OCI-LY7 (cell line): ENCODE results near the gene ALB. TPM values are rescaled to one million over a fixed set of nuclear protein-coding genes. Genes with fewer than 3 reads are reported as not detected.

Source experiments
- BruUV-seq: library from RNA; stranded (reverse); fragments of 400-500 nt; replicated peaks from 2 replicates; lab custom pipeline; 2021; lab: Mats Ljungman, UMichigan
- CTCF ChIA-PET: fragments of 300-600 bp; sonication (Branson Sonifier 250); formaldehyde crosslinking; loops from one replicate; lab custom pipeline; 2022; ENCODE audit warnings: antibody characterized with exemption; ENCODE audit not compliant: unreplicated experiment; lab: Charles Lee
- POLR2A ChIA-PET: fragments of 300-600 bp; sonication (Branson Sonifier 250); formaldehyde crosslinking; loops from one replicate; lab custom pipeline; 2022; ENCODE audit warnings: antibody characterized with exemption; lab: Charles Lee
- DNase-seq: peaks from one replicate; pipeline ENCODE4 v3.0.0-alpha.2; 2015; ENCODE audit warnings: low spot score
- H2AFZ ChIP-seq: fragments of 200-600 bp; sonication (generic), shearing (Covaris generic); 2 replicates; pipeline ENCODE4 v1.6.1; 2014; ENCODE audit warnings: mild to moderate bottlenecking, antibody characterized with exemption, low read length, moderate library complexity
- H3K27ac ChIP-seq: fragments of 200-600 bp; sonication (generic); 2 replicates; pipeline ENCODE4 v1.5.1; 2014; ENCODE audit warnings: mixed run types, low read depth, mild to moderate bottlenecking, moderate library complexity, low read length, inconsistent platforms; ENCODE audit not compliant: poor library complexity, severe bottlenecking
- H3K36me3 ChIP-seq: fragments of 200-600 bp; sonication (generic); 2 replicates; pipeline ENCODE4 v1.6.1; 2014; ENCODE audit warnings: mild to moderate bottlenecking, antibody characterized with exemption, low read length, moderate library complexity, mixed read lengths; ENCODE audit not compliant: insufficient read depth
- H3K4me1 ChIP-seq: fragments of 200-600 bp; sonication (generic); 2 replicates; pipeline ENCODE4 v1.5.1; 2014; ENCODE audit warnings: mild to moderate bottlenecking, low read length; ENCODE audit not compliant: insufficient read depth, poor library complexity, severe bottlenecking
- H3K4me2 ChIP-seq: fragments of 200-600 bp; sonication (generic); 2 replicates; pipeline ENCODE4 v1.6.1; 2014; ENCODE audit warnings: mild to moderate bottlenecking, low read length
- H3K4me3 ChIP-seq: fragments of 200-600 bp; sonication (generic); 2 replicates; pipeline ENCODE4 v1.5.1; 2014; ENCODE audit warnings: mild to moderate bottlenecking, low read depth, low read length; ENCODE audit not compliant: poor library complexity, severe bottlenecking
- H3K79me2 ChIP-seq: fragments of 200-600 bp; sonication (generic); 2 replicates; pipeline ENCODE4 v1.6.1; 2016; ENCODE audit warnings: low read depth, mild to moderate bottlenecking, low read length, moderate library complexity, mixed read lengths; ENCODE audit not compliant: insufficient read depth
- H3K9me2 ChIP-seq: fragments of 200-600 bp; sonication (generic); 2 replicates; pipeline ENCODE4 v1.6.1; 2016; ENCODE audit warnings: mild to moderate bottlenecking, low read length, mixed read lengths; ENCODE audit not compliant: insufficient read depth
- H3K9me3 ChIP-seq: fragments of 200-600 bp; sonication (generic); 2 replicates; pipeline ENCODE4 v1.6.1; 2014; ENCODE audit warnings: mild to moderate bottlenecking, mixed run types, low read length, mixed read lengths
- H4K20me1 ChIP-seq: fragments of 200-600 bp; sonication (generic); 2 replicates; pipeline ENCODE4 v1.6.1; 2014; ENCODE audit warnings: mild to moderate bottlenecking, antibody characterized with exemption, low read length, moderate library complexity, mixed read lengths; ENCODE audit not compliant: insufficient read depth
- EZH2phosphoT487 ChIP-seq: fragments of 200-600 bp; sonication (generic); IDR thresholded peaks from 2 replicates; pipeline ENCODE4 v1.6.1; 2018; ENCODE audit warnings: low read depth, borderline replicate concordance, mild to moderate bottlenecking, mixed run types, antibody characterized with exemption, low read length, moderate library complexity, mixed read lengths
- intact Hi-C: fragments of 100-400 bp; cut with micrococcal nuclease; formaldehyde crosslinking; loops from one replicate; pipeline ENCODE4 v1.10.0; 2022; ENCODE audit not compliant: unreplicated experiment
- total RNA-seq, 2 experiments: library from RNA; depleted of rRNA in 1 of 2; stranded (reverse); fragments of >200 nt in 1 of 2; shearing (Covaris generic) in 1 of 2; gene quantifications; 2 replicates each; pipeline ENCODE4 v1.2.3, GENCODE V29; 2014 to 2022
- TF ChIP-seq, protein P1 (sequence below): fragments of 200-600 bp; sonication (generic); conservative IDR thresholded peaks from 2 replicates; pipeline ENCODE4 v1.5.1; 2014; ENCODE audit warnings: mild to moderate bottlenecking, antibody characterized with exemption, low read length, moderate library complexity, mixed read lengths

Gene ALB
- total RNA-seq, 2 experiments from 2014 or later = not detected

DNA sequence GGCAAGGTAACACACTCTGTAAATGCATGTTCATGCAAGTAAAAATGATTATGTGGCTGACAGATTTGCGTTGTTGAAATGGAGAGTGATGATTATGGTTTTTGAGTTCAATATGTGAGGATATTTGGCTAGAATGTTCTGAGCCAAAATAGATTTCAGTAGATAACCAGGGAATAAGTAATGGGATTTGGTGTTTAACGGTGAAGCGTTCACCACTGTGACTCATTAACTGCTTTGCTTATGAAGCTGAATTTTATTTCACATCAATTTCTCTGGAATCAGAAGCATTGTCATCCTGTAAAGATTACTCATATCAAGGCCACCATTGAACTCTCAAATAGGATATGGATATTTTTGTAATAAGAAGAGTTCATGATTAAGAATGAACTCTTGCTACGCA lies 43.6 kb downstream of the ALB start:
- BruUV-seq = no TSS peak
- CTCF ChIA-PET = no interaction called here
- TF ChIP-seq, protein P1, sequence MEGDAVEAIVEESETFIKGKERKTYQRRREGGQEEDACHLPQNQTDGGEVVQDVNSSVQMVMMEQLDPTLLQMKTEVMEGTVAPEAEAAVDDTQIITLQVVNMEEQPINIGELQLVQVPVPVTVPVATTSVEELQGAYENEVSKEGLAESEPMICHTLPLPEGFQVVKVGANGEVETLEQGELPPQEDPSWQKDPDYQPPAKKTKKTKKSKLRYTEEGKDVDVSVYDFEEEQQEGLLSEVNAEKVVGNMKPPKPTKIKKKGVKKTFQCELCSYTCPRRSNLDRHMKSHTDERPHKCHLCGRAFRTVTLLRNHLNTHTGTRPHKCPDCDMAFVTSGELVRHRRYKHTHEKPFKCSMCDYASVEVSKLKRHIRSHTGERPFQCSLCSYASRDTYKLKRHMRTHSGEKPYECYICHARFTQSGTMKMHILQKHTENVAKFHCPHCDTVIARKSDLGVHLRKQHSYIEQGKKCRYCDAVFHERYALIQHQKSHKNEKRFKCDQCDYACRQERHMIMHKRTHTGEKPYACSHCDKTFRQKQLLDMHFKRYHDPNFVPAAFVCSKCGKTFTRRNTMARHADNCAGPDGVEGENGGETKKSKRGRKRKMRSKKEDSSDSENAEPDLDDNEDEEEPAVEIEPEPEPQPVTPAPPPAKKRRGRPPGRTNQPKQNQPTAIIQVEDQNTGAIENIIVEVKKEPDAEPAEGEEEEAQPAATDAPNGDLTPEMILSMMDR = no peak
- Histone ChIP-seq H3K4me3 (no peak overlapping the region), H3K79me2 (no peaks in the 10 kb centered on the region), H2AFZ (no peak overlapping the region), H3K9me2 (no peaks in the 10 kb centered on the region), H3K4me1 (no peaks in the 10 kb centered on the region), H3K36me3 (no peaks in the 10 kb centered on the region), H3K4me2 (no peak overlapping the region), H3K27ac (no peak overlapping the region), H3K9me3 (no peaks in the 10 kb centered on the region), H4K20me1 (no peaks in the 10 kb centered on the region)
- DNase-seq = no peak
- intact Hi-C loops = loop anchor here (5.0 to 10.0 kb wide), 2 partner anchors 133 to 220 kb away; no protein-coding TSS in a partner anchor
- POLR2A ChIA-PET = interaction anchor here (0.7 kb wide), 1 partner anchor 87 kb away, joined by 4 read pairs; no protein-coding TSS in a partner anchor

DNA sequence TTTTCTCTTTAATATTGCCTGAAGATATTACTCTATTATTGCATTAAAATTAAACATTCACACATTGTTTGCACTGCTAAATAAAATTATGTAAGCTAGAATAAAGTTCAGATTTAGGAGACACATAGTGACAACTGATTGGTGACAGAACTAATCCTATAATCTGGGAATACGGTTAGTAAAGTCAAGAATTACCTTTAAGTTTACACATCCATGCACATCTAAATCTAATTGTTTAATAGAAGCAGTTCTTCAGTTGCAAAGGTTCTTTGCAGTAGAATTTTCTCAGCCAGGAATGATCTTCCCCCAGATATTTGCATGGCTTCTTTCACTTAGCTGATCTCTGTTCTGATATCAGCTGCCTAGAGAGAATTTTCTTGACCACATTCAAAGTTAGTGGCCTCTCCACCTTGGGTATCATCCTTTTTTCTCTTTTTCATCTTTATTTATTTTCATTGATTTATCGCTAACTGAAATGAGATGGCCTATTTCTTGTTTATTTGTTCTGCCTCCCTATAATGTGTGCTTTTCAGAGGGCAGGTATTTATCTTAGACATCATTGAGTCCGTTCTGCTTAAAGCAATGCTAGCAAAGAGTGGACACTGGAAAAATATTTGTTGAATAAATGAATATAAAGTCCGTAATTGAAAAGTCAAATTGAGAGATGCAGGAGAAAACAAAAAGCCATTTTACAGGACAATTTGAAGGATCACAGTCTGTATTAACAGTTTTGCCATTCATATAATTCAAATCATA lies 44.5 kb downstream of the ALB start:
- H3K9me3 ChIP-seq = no peaks in the 10 kb centered on the region
- no peak for TF ChIP-seq EZH2phosphoT487
- TF ChIP-seq, protein P1 = no peak
- ChIA-PET CTCF (no interaction called here), POLR2A (no interaction called here)
- H3K4me2 ChIP-seq = no peak overlapping the region
- no peaks in the 10 kb centered on the region for H3K79me2 ChIP-seq
- no peak for DNase-seq
- no peak overlapping the region for H3K4me3 ChIP-seq
- no peaks in the 10 kb centered on the region for H3K4me1 ChIP-seq
- no peaks in the 10 kb centered on the region for H3K9me2 ChIP-seq
- H3K36me3 ChIP-seq = no peaks in the 10 kb centered on the region
- intact Hi-C loops = loop anchor here (5.0 to 10.0 kb wide), 2 partner anchors 134 to 219 kb away; no protein-coding TSS in a partner anchor
- H3K27ac ChIP-seq = no peak overlapping the region
- H4K20me1 ChIP-seq = no peaks in the 10 kb centered on the region
- no TSS peak for BruUV-seq
- no peak overlapping the region for H2AFZ ChIP-seq

DNA sequence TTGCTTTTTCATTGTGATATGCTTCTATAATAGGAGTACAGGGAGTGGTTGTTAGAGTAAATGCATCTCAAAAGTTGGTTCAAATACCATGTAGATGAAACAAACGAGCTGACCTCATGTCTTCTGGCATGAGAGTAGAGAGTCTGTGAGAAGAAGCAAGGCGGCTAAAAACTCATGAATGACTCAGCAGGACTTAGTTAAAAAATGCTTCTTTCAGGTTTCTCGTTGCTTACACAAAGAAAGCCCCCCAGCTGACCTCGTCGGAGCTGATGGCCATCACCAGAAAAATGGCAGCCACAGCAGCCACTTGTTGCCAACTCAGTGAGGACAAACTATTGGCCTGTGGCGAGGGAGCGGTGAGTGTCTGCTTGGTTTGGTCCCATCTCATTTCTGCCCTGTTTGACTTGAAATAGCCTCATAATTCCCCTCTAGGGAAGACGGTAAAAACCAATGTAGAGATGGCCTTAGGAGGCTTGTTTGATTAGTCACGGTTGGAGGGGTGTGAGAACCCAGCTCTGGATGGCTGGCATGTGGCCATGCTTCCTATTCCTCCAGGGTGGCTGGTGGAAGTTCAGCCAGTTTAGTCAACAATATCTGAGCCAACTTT lies 46.4 kb downstream of the ALB start:
- Histone ChIP-seq H3K9me3 (no peaks in the 10 kb centered on the region), H3K79me2 (no peaks in the 10 kb centered on the region), H3K4me3 (no peak overlapping the region), H2AFZ (no peak overlapping the region), H3K27ac (no peak overlapping the region), H4K20me1 (no peaks in the 10 kb centered on the region), H3K4me1 (no peaks in the 10 kb centered on the region), H3K9me2 (no peaks in the 10 kb centered on the region), H3K4me2 (no peak overlapping the region), H3K36me3 (no peaks in the 10 kb centered on the region)
- ChIA-PET POLR2A (no interaction called here), CTCF (no interaction called here)
- BruUV-seq = no TSS peak
- DNase-seq = no peak
- intact Hi-C loops = no loop called here
- no peak for TF ChIP-seq EZH2phosphoT487
- TF ChIP-seq, protein P1 = no peak
